HG03280 (cell line): ENCODE results near the gene KLF1.
A peak's percentile ranks its signal among the peaks of the same experiment; 100 is the strongest.
"Not testable (repeated sequence)": the region's sequence is repeated elsewhere in the genome, so short reads cannot be mapped to it uniquely, and the experiment has no call there.

ENCODE experiments used
- ATAC-seq: cut with Tn5 transposase; IDR thresholded peaks from one replicate; pipeline ENCODE4 v1.9.1; 2021; ENCODE audit warnings: mild to moderate bottlenecking, moderate library complexity; ENCODE audit not compliant: unreplicated experiment

KLF1 gene

DNA sequence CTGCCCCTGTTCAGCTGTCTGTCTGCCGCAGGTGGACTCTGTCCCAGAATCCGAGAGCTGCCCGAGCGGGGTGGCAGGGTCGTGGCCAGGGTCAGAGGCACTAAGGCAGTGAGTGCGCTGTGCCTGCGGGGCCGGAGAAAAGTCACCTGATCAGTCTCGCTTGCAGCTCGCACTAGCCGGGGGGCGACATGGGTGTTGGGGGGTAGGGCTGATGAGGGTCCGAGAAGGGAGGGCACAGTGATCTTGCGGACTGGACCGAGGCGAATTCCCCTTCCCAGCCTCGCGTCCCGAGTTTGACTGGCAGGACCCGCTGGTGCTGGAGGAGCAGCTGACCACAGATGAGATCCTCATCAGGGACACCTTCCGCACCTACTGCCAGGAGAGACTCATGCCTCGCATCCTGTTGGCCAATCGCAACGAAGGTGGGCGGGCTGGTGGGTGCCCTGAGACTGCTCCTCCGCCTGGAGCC is 4.6 kb upstream of the KLF1 start:
- ATAC-seq = no peak

DNA sequence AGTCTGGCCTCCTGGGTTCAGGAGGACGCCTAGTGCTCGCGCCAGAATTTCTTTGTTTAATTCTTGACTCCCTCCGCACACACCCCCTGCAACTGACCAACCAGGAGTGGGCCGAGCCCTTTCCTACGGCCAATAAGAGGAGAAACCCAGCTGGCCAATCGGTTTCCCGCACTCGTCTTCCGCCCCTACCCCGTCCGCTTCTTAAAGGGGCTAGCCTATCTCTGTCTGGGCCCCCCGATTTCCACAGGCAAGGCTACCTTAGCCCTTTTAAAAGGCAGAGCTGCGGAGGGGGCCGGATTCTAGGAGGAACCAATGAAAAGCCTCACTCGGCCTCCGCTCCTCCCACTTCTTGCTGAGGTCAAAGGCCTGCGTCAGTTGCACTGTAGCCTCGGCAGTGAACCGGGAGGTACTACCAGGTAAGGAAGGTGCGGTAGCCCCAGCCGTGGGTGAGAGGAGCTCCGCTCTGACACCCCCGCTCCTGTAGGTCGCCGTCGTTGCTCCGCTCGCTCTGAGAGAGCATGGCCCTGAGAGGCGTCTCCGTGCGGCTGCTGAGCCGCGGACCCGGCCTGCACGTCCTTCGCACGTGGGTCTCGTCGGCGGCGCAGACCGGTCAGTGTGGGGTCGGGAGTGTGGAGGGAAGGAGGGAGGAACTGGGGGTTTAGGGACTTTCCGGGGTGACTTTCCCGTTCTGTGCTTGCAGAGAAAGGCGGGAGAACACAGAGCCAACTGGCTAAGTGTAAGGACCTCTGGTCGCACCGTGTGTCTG is 4.0 kb upstream of the KLF1 start, which contains the start of gene GCDH:
Gene GCDH, plus strand, starts transcription at position 374 of the 766 bp plus-strand sequence. Its CDS starts 145 bp downstream, at position 519.
- ATAC-seq = peak; percentile 91

DNA sequence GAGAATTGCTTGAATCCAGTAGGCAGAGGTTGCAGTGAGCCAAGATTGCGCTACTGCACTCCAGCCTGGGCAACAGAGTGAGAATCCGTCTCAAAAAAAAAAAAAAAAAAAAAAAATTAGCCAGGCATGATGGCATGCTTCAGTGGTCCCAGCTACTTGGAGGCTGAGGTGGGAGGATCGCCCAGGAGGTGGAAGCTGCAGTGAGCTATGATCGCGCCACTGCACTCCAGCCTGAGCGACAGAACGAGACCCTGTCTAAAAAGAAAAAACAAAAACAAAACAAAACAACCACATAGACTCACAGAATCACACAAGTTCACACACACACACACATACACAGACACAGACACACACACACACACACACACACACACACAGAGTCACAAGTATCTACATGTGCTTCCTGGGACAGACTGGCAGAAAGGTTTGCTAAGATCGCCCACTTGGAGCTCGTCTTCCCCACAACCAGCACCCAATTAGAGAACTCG is 3.3 kb upstream of the KLF1 start:
- ATAC-seq = not testable (repeated sequence)

DNA sequence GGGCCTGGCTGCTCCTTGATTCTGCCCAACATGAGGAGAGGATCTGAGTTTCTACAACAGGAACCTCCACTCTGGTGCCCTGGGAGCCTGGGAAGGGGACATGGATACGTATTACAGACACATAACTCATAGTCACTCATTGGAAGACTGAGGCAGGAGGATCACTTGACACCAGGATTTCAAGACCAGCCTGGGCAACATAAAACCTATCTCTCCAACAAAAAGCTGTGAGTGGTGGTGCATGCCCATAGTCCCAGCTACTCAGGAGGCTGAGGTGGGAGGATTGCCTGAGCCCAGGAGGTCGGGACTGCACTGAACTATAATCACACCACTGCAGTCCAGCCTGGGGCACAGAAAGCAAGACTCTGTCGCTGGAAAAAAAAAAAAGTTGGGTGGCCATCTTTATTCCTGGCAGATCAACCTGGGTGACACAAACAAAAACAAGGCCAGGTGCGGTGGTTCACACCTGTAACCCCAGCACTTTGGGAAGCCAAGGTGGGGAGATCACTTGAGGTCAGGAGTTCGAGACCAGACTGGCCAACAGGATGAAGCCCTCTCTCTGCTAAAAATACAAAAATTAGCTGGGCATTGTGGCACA is 1.1 kb upstream of the KLF1 start:
- no peak for ATAC-seq

DNA sequence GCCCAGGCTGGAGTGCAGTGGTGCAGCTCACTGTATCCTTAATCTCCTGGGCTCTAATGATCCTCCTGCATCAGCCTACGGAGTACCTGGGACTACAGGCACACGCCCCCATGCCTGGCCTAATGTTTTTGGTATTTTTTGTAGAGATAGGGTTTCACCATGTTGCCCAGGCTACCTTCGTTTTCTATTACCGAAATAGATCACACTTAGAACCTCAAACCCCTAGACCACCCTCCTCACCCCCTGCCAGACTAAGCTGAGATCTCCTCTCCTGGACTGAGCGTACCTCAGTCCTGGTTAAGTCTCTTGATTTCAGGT is 391 bp downstream of the KLF1 start:
- no peak for ATAC-seq

DNA sequence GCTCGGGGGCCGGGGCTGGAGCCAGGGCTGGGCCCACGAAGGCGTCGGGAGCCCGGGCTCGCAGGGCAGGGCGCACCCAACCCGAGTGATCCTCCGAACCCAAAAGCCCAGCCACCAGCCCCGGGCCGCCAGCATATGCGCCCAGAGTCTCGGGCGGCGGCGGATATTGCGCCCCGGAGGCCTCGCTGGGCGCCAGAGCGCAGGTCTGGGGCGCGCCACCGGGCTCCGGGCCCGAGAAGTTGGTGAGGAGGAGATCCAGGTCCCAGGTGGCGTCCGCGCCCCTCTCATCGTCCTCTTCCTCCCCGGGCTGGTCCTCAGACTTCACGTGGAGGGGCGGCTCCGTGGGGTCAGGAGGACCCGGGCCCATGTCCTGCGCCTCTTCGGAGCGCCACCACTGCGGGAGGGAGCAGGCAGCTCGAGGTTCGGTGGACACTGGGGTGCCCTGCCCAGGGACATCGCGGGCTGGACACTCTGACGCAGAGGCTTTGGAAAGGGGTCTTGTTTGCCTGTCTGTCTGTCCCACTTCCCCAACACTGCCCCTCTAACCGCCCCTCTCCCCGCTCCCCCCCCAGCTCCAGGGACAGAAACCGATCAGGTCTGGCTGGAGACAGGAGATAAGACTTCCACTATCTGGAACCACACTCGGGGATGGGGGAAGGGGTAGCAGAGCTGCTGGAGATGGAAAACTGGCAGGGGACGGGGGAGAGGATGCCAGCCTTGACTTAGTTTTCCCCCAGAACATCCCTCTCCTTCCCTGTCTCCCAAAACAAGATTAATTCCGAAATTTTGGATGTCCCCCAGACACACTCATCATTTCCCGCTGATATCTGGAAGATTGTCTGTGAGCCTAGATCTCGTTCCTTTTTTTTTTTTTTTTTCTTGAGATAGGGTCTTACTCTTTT is 1.0 kb downstream of the KLF1 start:
- peak; percentile 2 for ATAC-seq

DNA sequence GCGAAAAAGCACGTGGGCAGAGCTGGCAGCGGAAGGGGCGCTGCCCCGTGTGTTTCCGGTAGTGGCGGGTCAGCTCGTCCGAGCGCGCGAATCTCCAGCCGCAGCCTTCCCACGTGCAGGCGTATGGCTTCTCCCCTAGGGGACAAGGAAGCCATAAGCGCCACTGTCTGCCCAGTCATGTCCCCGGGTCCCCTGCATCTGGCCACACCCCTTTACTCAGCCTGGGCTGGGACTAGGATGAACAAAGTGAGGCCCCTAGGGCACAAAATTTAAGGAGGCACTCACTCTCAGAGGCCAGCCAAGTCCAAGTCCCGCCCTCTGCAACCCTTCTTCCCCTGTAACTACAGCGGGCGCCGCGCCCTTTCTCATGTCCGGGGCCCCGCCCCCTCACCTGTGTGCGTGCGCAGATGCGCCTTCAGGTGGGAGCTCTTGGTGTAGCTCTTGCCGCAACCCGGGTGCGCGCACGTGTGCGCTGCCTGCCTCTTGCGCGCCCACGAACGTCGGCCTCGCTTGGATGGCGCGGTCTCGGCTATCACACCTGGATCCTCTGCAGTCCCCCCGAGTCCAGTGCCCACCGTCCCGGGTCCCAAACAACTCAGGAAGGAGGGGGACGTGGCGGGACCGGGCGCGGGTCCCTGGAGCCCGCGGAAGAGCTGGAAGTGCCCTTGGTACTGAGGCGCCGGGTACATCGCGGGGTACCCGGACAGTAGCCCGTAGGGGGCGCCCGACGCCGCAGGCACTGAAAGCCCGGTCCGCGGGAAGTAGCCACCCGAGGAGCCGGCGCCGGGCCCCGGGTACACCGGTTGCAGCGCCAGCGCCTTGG is 1.9 kb downstream of the KLF1 start:
- ATAC-seq = peak; percentile 43

DNA sequence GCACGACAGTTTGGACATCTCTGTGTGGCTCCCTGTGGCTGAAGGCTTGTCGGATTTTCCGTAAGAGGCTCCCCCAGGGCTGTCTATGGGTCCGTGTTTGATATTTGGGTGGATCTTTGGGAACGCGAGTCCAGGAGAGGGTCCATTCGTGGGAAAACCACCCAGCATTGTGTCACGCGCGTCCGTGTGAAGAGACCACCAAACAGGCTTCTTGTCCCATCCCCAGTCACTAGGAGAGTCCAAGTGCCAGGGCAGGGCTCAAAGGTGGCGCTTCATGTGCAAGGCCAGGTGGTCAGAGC is 2.4 kb downstream of the KLF1 start:
- no peak for ATAC-seq

DNA sequence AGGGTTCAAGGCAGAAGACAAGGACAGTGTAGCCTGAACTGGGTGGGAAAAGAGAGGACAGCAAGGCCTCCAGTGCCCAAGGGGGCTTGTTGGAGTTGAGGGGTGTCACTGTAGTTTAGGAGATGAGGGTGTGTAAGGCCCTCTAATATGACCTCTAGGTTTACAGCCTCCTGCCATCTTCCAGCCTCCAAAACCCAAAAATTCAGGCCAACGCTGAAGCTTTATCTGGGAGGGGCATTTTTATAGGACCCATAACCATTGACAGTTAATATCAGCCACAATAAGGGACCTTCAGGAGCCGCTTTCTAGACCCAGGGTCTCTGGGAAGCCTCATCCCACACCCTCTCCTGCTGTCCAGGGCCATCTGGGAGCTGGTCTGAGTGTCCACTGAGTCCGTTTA is 2.8 kb downstream of the KLF1 start:
- no peak for ATAC-seq

DNA sequence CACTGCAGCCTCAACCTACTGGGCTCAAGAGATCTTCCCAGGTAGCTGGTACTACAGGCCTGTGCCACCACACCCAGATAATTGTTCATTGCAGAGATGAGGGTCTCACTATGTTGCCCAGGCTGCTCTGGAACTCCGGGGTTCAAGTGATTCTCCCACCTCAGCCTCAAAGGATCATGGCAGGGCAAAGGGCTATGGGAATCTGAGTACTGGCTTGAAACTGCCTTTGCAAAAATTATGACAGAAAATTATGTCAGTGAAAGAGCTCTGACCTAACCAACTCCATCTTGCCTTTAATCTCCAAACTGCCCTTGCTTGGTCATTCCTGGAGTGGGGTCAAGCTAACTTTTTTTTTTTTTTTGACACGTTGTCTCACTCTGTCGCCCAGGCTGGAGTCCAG is 4.4 kb downstream of the KLF1 start:
- ATAC-seq = no peak

DNA sequence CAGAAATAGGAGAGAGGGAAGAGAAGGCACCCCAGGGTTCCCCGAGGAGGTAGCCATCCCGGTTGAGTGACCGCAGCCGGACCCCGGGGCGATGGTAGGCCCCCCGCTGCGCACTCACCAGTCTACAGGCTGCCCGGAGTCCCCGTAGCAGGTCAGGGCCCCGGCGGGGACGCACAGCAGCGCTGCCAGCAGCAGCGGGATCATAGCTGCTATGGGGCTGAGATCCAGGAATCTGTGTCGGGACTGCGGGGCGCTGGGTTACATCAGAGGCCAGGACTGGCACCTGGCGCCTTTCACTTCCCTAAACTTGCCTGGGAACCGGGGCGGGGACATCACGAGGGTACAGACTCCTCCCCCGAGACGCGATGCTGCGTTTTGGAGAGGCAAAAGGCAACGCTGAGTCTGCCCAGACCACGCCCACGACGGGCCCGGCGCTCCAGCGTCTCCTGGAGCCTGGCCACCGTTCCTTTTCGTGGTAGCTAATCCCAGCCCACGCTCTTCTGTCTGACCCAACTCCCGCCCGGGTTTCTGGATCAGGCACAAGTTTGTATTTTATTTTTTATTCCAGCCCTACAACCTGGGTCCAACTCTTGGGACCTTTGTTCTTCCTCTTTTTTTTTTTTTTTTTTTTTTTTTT is 5.7 kb downstream of the KLF1 start, which contains the start of gene DNASE2:
Gene DNASE2, minus strand, starts transcription at position 278 of the 637 bp plus-strand sequence. Its CDS starts 74 bp downstream, at position 204.
- peak; percentile 72 for ATAC-seq

DNA sequence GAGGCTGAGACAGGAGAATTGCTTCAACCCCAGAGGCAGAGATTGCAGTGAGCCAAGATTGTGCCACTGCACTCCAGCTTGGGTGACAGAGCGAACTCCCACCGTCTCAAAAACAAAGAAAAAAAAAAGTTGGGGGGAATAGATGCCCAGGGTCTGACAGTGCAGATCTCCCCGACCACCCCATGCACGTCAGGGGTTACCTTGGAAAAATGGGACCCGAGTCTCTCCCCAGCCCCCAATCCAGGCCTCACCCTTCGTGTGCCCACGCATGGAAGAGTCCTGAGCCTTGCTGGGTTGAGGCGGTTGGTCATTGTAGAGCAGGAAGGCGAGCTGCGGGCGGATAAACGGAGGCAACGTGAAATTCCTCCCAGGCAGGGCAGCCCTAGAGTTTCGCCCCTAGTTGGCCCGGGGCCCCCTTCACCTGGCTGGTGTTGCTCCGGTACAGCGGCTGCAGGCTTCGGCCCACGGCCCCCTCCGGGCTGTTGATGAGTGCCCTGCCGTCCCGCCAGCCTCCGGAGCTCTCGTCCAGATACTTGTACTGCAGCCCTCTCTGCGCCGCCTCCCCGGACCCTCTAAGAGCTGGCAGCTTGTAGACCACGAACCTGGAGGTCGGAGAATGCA is 6.3 kb downstream of the KLF1 start:
- peak; percentile 18 for ATAC-seq

DNA sequence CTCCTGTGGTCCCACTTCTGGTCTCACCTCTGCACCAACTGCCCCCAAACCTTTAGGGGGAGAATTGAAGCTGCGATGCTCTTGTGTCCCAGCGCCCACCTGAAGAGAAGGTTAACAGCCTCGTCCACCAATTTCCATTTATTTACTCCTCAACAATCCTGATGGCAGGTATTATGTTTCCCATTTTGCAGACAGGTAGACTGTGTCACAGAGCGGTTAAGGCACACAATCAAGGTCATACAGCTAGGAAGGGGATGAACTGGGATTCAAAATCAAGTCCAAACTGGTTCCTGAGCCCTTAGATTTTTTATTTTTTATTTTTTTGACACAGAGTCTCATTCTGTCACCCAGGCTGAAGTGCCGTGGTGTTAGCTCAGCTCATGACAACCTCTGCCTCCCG is 11.9 kb downstream of the KLF1 start:
- ATAC-seq = no peak

DNA sequence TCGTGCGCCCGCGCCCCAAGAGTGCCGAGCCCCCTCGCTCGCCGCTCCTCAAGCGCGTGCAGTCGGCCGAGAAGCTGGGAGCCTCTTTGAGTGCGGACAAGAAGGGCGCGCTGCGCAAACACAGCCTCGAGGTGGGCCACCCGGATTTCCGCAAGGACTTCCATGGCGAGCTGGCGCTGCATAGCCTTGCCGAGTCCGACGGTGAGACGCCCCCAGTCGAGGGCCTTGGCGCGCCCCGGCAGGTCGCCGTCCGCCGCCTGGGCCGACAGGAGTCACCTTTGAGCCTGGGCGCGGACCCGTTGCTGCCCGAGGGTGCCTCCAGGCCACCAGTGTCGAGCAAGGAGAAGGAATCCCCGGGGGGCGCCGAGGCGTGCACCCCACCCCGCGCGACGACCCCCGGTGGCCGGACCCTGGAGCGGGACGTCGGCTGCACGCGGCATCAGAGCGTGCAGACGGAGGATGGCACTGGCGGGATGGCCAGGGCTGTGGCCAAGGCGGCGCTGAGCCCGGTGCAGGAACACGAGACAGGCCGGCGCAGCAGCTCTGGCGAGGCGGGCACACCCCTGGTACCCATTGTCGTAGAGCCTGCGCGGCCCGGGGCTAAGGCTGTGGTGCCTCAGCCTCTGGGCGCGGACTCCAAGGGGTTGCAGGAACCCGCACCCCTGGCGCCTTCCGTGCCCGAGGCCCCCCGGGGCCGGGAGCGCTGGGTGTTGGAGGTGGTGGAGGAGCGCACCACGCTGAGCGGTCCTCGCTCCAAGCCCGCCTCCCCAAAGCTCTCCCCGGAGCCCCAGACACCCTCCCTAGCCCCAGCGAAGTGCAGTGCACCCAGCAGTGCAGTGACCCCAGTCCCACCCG is 12.9 kb downstream of the KLF1 start:
- no peak for ATAC-seq

DNA sequence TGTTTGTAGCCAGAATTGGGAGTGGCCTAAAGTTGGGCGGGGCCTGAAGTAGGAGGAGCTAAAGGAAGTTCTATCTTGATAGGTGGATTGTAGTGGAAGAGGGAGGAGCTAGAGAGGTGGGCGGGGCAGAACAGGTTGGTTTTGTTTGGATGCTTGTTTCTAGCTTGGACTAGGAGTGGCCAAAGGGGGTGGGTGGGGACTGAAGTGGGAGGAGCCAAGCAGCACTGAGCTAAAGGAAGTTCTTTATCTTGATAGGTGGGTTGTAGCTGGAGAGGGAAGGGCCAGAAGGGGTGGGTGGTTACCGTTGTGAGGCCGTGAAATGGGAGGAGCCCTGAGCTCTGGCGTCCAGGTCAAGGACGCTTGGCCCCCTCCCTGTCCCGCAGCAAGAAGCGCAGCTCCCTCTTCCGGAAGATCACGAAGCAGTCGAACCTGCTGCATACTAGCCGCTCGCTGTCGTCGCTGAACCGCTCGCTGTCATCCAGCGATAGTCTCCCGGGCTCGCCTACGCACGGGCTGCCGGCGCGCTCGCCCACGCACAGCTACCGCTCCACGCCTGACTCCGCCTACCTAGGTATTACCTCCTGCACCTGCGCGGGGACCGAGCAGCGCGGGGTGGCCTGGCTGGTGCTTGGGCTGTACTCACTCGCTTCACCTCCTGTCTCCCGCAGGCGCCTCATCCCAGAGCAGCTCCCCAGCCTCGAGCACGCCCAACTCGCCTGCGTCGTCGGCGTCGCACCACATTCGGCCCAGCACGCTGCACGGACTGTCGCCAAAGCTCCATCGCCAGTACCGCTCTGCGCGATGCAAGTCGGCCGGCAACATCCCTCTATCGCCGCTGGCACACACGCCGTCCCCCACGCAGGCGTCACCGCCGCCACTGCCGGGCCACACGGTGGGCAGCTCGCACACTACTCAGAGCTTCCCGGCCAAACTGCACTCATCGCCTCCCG is 13.8 kb downstream of the KLF1 start:
- ATAC-seq = no peak

DNA sequence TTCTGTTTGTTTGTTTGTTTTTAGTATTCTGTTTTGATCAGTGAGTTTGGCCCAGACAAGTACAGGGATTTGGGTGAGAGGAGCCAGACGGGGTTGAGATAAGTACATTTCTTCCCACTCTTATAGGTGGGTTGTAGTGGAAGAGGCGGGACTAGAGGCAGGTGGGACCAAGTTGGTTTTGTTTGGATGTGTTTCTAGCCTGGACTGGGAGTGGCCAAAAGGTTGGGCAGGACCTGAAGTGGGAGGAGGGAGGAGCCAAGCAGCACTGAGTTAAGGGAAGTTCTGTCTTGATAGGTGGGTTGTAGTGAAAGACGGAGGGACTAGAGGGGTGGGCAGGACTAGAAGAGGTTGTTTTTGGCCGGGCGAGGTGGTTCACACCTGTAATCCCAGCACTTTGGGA is 14.7 kb downstream of the KLF1 start:
- ATAC-seq = no peak

DNA sequence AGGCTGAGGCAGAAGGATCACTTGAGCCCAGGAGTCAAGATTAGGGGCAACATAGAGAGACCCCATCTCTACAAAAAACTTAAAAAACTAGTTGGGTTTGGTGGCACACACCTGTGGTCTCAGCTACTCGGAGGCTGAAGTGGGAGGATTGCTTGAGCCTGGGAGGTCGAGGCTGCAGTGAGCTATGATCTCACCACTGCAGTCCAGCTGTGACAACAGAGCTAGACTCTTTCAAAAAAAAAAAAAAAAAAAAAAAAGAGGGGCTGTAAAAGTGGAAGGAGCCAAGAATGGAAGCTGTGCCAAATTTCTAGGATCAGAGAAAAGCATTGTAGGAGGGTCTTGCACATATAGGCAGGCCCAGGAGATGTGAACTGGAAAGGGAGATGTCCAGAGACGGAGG is 15.3 kb downstream of the KLF1 start:
- no peak for ATAC-seq
